Measurements from ENCODE around the gene SLC22A13.
"Not testable (repeated sequence)": the region's sequence is repeated elsewhere in the genome, so short reads cannot be mapped to it uniquely, and the experiment has no call there.

The SLC22A13 gene

GRCh38 chr3:38306941-38307340, 41.3 kb downstream of the SLC22A13 start:
- DNase-seq: no peak

DNA sequence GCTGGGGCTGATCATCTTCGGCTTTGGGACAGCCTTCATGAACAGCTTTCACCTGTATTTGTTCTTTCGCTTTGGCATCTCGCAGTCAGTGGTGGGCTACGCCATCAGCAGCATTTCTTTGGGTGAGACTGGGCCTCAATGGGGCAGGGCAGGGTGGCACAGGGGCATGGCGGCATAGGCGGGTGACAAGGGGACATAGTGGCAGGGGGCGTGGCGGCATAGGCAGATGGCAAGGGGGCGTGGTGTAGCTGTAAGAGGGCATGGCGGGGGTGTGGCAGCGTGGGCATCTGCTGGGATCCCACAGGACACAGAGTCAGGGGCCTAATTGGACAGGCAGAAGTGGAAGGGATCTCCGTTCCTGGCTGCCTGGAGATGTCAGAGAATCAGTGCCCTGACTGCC, 42.0 kb downstream of the SLC22A13 start:
- DNase-seq: no peak

GRCh38 chr3:38308456-38308855, 42.8 kb downstream of the SLC22A13 start:
- DNase-seq: no peak

- no peak for DNase-seq
Observed at GRCh38 chr3:38311476-38311875, 45.9 kb downstream of the SLC22A13 start.

GRCh38 chr3:38311941-38312340, 46.3 kb downstream of the SLC22A13 start:
- DNase-seq: no peak

DNA sequence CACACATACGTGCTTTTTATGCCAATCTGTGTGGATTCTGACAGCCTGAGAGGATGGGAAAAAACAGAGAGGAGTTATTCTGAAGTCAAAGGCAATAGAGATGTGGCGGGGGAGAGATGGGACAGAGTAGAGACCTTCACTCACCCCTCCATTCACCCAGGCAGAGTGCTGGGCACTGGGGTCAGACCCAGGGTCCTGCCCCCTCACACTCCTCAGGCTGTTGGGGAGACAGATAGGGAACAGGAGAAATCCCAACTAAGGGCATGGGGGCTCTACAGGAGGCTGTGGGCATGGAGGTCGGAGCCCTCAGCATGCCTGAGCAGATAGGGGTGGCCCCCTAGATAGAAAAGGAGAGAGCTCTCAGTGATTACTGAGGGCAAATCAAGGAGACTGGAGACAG, 46.7 kb downstream of the SLC22A13 start:
- DNase-seq: no peak

DNA sequence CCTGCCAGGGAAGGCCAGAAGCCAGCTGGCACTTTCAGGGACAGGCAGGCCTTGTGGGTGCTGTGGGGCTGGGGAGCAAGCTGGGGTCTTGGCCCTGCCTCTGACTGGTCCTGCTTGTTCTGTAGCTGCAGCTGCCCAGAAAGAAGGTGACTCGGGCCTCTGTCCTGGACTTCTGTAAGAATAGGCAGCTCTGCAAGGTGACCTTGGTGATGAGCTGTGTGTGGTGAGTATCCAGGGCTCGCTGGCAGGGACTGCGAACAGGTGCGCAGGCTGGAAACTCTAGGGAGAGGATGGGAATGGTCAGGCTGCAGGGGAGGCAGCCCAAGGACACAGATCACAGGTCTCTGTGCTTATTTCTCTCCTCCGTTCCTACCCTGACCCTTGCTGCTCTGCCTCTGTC, 47.7 kb downstream of the SLC22A13 start:
- DNase-seq: no peak

DNA sequence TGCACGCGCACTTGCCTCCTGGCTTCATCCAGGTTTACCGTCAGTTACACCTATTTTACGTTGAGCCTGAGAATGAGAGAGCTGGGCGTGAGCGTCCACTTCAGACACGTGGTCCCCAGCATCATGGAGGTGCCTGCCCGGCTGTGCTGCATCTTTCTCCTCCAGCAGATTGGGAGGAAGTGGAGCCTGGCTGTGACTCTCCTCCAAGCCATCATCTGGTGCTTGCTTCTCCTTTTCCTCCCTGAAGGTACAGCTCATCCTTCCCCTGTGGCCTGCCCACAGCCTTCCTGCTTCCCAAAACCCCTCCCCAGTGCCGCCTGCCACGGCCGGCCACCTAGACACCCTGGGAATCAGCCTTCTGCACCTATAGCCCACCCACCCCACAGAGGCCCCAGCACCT, 48.1 kb downstream of the SLC22A13 start:
- DNase-seq: no peak

GRCh38 chr3:38314112-38314763, 48.6 kb downstream of the SLC22A13 start:
- no peak for DNase-seq

GRCh38 chr3:38314764-38315487, 49.3 kb downstream of the SLC22A13 start:
- DNase-seq: no peak

- DNase-seq: no peak
Observed at GRCh38 chr3:38315488-38316230, 50.0 kb downstream of the SLC22A13 start.

- no peak for DNase-seq
Observed at GRCh38 chr3:38316356-38317191, 51.0 kb downstream of the SLC22A13 start.

DNA sequence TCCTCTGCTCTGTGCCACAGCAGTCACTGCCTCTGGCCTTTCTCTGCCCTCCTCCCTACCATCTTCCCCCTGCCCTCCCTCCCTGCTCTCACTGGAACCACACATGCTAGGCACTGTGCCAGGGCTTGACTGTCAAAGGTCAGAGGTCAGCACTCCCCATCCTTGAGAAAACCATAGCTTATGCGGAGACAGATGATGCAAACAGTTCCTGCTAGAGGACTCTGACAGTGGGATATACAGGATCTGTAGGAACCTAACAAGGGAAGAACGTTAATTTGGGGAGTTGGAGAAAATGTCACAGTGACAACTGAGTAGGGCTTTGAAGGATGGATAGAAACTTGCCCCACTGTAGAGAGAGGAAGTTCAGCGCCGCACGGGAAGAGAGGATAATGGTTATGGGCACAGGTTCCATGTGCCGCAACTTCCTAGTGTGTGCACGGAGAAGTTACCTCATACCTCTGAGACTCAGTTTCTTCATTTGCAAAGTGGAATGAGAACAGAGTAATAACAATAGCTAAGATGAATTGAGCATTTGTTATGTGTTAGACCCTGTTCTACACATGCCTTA, 51.7 kb downstream of the SLC22A13 start:
- DNase-seq: no peak

- DNase-seq: no peak
Observed at GRCh38 chr3:38318766-38319671, 53.4 kb downstream of the SLC22A13 start.

GRCh38 chr3:38320638-38321037, 55.0 kb downstream of the SLC22A13 start:
- DNase-seq: not testable (repeated sequence)

GRCh38 chr3:38323060-38323459, 57.4 kb downstream of the SLC22A13 start:
- no peak for DNase-seq

DNA sequence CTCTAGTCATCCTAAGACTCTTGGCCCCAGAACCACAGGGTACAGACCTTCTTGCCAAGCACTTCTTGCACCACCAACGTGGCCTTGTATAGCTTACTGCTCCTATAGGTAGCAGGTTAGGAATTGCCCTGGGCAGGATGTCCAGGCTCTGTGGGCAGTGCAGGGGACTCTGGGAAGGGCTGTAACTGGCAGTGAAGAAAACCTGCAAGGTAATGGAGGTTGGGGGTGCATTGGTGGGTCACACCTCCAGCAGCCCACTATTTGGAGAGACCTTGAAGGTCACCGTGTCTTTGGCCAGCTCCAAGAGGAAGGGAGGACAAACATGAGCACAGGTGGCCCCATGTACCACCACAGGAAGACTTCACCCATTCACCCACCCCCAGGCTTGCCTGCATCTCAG, 59.6 kb downstream of the SLC22A13 start:
- no peak for DNase-seq

DNA sequence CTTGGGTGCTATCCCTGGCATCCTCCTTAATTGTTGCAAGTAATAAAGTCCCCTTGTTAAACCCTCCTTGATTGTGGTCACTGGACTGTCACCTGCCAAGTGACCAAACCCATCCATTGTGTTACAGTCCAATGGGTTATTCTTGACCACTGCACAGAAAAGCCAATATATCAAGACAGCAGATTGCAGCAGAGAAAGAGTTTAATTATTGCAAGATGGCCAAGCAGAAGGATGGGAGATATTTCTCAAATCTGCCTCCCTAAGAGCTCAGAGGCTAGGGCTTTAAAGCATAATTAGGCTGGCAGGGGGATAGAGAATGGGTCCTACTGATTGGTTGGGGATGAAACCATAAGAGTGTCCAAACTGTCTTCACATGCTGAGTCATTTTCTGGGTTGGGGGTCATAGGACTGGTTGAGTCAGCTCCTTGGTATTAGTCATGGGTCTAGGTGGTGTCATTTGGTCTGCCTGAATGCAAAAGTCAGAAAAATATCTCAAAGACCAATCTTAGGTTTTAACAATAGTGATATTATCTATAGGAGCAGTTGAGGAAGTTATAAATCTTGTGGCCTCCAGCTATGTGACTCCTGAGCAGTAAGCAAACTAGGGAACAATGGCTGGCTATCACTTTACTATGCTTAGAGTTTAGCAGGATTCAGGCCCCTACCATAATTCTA, 61.9 kb downstream of the SLC22A13 start:
- no peak for DNase-seq
